SU-DHL-6 (cell line): ENCODE data around the gene S100A4.

Experiments
- H2AFZ ChIP-seq: fragments of 200-600 bp; sonication (generic); 2 replicates; pipeline ENCODE4 v1.6.1; 2014; ENCODE audit warnings: low read depth, mild to moderate bottlenecking, moderate library complexity, mixed read lengths, antibody characterized with exemption, low read length; ENCODE audit not compliant: severe bottlenecking
- H3F3A ChIP-seq: fragments of 200-600 bp; shearing (Covaris generic); 2 replicates; pipeline ENCODE4 v1.6.0; 2016; ENCODE audit warnings: antibody characterized with exemption, mild to moderate bottlenecking; ENCODE audit not compliant: insufficient read depth
- H3K27ac ChIP-seq: fragments of 200-600 bp; sonication (generic); 2 replicates; pipeline ENCODE4 v1.5.1; 2016; ENCODE audit warnings: low read depth, mild to moderate bottlenecking, low read length, moderate library complexity, mixed read lengths
- H3K27me3 ChIP-seq: fragments of 200-600 bp; sonication (generic), shearing (Covaris generic); 2 replicates; pipeline ENCODE4 v1.6.0; 2014; ENCODE audit warnings: mild to moderate bottlenecking, low read length
- H3K36me3 ChIP-seq: fragments of 200-600 bp; sonication (generic); 2 replicates; pipeline ENCODE4 v1.6.1; 2014; ENCODE audit warnings: mild to moderate bottlenecking, low read length, mixed read lengths
- H3K4me2 ChIP-seq: fragments of 300-600, 200-600 bp; shearing (Covaris generic), sonication (generic); 2 replicates; pipeline ENCODE4 v1.6.0; 2014; ENCODE audit warnings: low read length, low read depth, mild to moderate bottlenecking; ENCODE audit not compliant: poor library complexity, severe bottlenecking
- H3K4me3 ChIP-seq: fragments of 200-600 bp; sonication (generic); 2 replicates; pipeline ENCODE4 v1.5.1; 2014; ENCODE audit warnings: antibody characterized with exemption, low read length, mild to moderate bottlenecking, mixed read lengths; ENCODE audit not compliant: insufficient read depth, poor library complexity, severe bottlenecking
- H3K79me2 ChIP-seq: fragments of 200-600 bp; sonication (generic); 2 replicates; pipeline ENCODE4 v1.6.1; 2014; ENCODE audit warnings: mild to moderate bottlenecking, low read length, moderate library complexity; ENCODE audit not compliant: insufficient read depth
- H3K9ac ChIP-seq: fragments of 200-600 bp; sonication (generic); 2 replicates; pipeline ENCODE4 v1.7.0; 2014; ENCODE audit warnings: mild to moderate bottlenecking, low read length
- H3K9me2 ChIP-seq: fragments of 200-600 bp; sonication (generic); replicated peaks from 2 replicates; pipeline ENCODE4 v1.6.1; 2014; ENCODE audit warnings: low read length; ENCODE audit not compliant: insufficient read depth
- H3K9me3 ChIP-seq: fragments of 200-600 bp; sonication (generic); 2 replicates; pipeline ENCODE4 v1.6.1; 2014; ENCODE audit warnings: low read length, mixed read lengths; ENCODE audit not compliant: insufficient read depth
- H4K20me1 ChIP-seq: fragments of 200-600 bp; sonication (generic); 2 replicates; pipeline ENCODE4 v1.6.1; 2014; ENCODE audit warnings: low read depth, mild to moderate bottlenecking, antibody characterized with exemption, low read length, moderate library complexity, mixed read lengths
- EZH2phosphoT487 ChIP-seq: fragments of 200-600 bp; sonication (generic), shearing (Covaris generic); conservative IDR thresholded peaks from 2 replicates; pipeline ENCODE4 v1.6.1; 2018; ENCODE audit warnings: mild to moderate bottlenecking, antibody characterized with exemption, low read length, moderate library complexity, mixed read lengths
- TF ChIP-seq, protein P1 (sequence below): fragments of 200-600 bp; sonication (generic); IDR thresholded peaks from one replicate; pipeline ENCODE4 v1.5.1; 2017; ENCODE audit warnings: antibody characterized with exemption, mild to moderate bottlenecking, low read length, moderate library complexity; ENCODE audit not compliant: insufficient read depth, poor library complexity, severe bottlenecking

S100A4 gene

GRCh38 chr1:153566414-153567371 is 21.1 kb upstream of the S100A4 start:
- no peak overlapping the region for H3K27ac ChIP-seq
- H3K9me2 ChIP-seq, result no peaks in the 10 kb centered on the region
- no peaks in the 10 kb centered on the region for H3K9me3 ChIP-seq
- H3K79me2 ChIP-seq, result no peaks in the 10 kb centered on the region
- H3K4me3 ChIP-seq, result no peak overlapping the region
- no peak overlapping the region for H2AFZ ChIP-seq
- no peak for TF ChIP-seq EZH2phosphoT487
- TF ChIP-seq, protein P1, sequence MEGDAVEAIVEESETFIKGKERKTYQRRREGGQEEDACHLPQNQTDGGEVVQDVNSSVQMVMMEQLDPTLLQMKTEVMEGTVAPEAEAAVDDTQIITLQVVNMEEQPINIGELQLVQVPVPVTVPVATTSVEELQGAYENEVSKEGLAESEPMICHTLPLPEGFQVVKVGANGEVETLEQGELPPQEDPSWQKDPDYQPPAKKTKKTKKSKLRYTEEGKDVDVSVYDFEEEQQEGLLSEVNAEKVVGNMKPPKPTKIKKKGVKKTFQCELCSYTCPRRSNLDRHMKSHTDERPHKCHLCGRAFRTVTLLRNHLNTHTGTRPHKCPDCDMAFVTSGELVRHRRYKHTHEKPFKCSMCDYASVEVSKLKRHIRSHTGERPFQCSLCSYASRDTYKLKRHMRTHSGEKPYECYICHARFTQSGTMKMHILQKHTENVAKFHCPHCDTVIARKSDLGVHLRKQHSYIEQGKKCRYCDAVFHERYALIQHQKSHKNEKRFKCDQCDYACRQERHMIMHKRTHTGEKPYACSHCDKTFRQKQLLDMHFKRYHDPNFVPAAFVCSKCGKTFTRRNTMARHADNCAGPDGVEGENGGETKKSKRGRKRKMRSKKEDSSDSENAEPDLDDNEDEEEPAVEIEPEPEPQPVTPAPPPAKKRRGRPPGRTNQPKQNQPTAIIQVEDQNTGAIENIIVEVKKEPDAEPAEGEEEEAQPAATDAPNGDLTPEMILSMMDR, result no peak
- no peaks in the 10 kb centered on the region for H3K36me3 ChIP-seq
- H4K20me1 ChIP-seq, result no peaks in the 10 kb centered on the region
- H3K9ac ChIP-seq, result no peak overlapping the region
- H3K27me3 ChIP-seq, result no peaks in the 10 kb centered on the region
- H3F3A ChIP-seq, result no peaks in the 10 kb centered on the region
- H3K4me2 ChIP-seq, result no peak overlapping the region

DNA sequence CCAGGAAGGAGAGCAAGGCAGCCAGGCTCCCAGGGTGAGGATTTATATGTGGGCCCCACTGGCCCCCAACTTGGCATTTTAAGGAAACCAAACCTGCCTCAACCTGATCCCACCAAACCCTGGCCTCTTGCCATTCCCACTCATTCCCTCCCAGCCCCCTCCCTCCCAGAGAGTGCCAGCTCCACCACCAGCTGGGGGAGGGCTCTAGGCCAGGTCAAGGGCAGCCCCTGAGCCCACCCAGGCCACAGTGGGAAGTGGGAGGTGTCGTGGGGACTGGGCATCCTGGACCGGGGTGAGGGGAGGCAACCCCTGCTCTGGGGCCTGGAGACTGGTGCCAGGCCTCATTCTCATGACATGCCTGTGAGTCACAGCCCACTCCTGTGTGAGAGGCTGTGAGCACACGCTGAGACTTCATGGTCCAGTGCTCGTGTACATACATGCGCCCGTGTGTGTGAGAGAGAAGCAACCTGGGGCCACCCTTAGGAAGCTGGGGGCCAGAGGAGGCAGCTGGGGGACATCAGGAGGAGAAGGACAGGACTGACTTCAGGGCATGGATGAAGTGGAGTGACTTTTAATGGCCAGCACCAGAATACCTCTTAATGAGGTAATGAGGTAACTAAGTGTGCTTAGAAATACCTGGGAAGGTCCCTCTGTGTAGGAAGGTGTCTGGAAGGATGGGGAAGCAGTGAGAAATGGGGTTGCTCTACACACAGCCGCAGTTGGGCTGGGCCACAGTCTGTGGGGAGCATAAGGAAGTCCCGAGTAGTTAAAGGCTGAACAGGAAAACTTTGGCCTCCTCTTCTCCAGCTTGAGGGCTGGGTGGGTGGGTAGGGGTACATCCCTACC is 20.1 kb upstream of the S100A4 start, which contains the start of gene S100A2:
Gene S100A2 (minus strand): TSS at position 316 of the 846 bp plus-strand sequence. CDS start 1,967 bp downstream, outside the sequence.
- Histone ChIP-seq H3K27ac (no peak within 1 kb of the TSS), H3K27me3 (no peaks in the 10 kb centered on the region), H3K36me3 (no peaks in the 10 kb centered on the region), H3K4me3 (no peak within 1 kb of the TSS), H3K4me2 (no peak within 1 kb of the TSS), H3K9me2 (no peaks in the 10 kb centered on the region), H3K9ac (no peak within 1 kb of the TSS), H3K79me2 (no peaks in the 10 kb centered on the region), H3K9me3 (no peaks in the 10 kb centered on the region), H2AFZ (no peak within 1 kb of the TSS), H3F3A (no peaks in the 10 kb centered on the region), H4K20me1 (no peaks in the 10 kb centered on the region)
- TF ChIP-seq, protein P1, result no peak
- TF ChIP-seq EZH2phosphoT487, result no peak

- Histone ChIP-seq H3K27me3 (no peaks in the 10 kb centered on the region), H3K9ac (no peak overlapping the region), H2AFZ (no peak overlapping the region), H3K4me2 (no peak overlapping the region), H3K79me2 (no peaks in the 10 kb centered on the region), H3K4me3 (no peak overlapping the region), H4K20me1 (no peaks in the 10 kb centered on the region), H3K9me2 (no peaks in the 10 kb centered on the region), H3K27ac (no peak overlapping the region), H3F3A (no peaks in the 10 kb centered on the region), H3K9me3 (no peaks in the 10 kb centered on the region), H3K36me3 (no peaks in the 10 kb centered on the region)
- no peak for TF ChIP-seq EZH2phosphoT487
- TF ChIP-seq, protein P1, result no peak
Measured at GRCh38 chr1:153563991-153564390, 18.4 kb upstream of the S100A4 start.
